ENCODE data around the gene EHMT1. TPM values are rescaled to one million over a fixed set of nuclear protein-coding genes. Genes with fewer than 3 reads are reported as not detected.

Gene EHMT1
- total RNA-seq, 1 donor from 2014 or later, result 163 TPM

- peak; percentile 87 for TF ChIP-seq CTCF (conservative IDR thresholded peaks at IDR 0.05)
- peaks cover 57% of the 10 kb centered on the region for H3K4me1 Mint-ChIP-seq
- no peak overlapping the region for H3K27ac Mint-ChIP-seq (ENCODE audit: unreplicated experiment)
- DNase-seq (ENCODE audit: low read depth, low spot score), result no peak
- peaks cover 21% of the 10 kb centered on the region for H3K36me3 Mint-ChIP-seq (ENCODE audit: low read depth)
- H3K4me3 Mint-ChIP-seq, result no peak overlapping the region
- H3K9me3 Mint-ChIP-seq, result no peaks in the 10 kb centered on the region
- H3K27me3 Mint-ChIP-seq (ENCODE audit: low read depth), result no peaks in the 10 kb centered on the region
Observed at GRCh38 chr9:137672907-137673791, 54.3 kb downstream of the EHMT1 start.

- peaks cover 51% of the 10 kb centered on the region for H3K4me1 Mint-ChIP-seq
- no peak for TF ChIP-seq CTCF (conservative IDR thresholded peaks at IDR 0.05)
- DNase-seq (ENCODE audit: low read depth, low spot score), result no peak
- H3K27ac Mint-ChIP-seq (ENCODE audit: unreplicated experiment), result no peak overlapping the region
- H3K36me3 Mint-ChIP-seq (ENCODE audit: low read depth), result peaks cover 19% of the 10 kb centered on the region
- H3K9me3 Mint-ChIP-seq, result no peaks in the 10 kb centered on the region
- H3K27me3 Mint-ChIP-seq (ENCODE audit: low read depth), result no peaks in the 10 kb centered on the region
- H3K4me3 Mint-ChIP-seq, result no peak overlapping the region
Observed at GRCh38 chr9:137673886-137674285, 55.1 kb downstream of the EHMT1 start.

- Mint-ChIP-seq H3K27ac (ENCODE audit: unreplicated experiment) (no peak overlapping the region), H3K9me3 (no peaks in the 10 kb centered on the region), H3K4me1 (peaks cover 51% of the 10 kb centered on the region), H3K4me3 (no peak overlapping the region), H3K27me3 (ENCODE audit: low read depth) (no peaks in the 10 kb centered on the region), H3K36me3 (ENCODE audit: low read depth) (peaks cover 15% of the 10 kb centered on the region)
- TF ChIP-seq CTCF (conservative IDR thresholded peaks at IDR 0.05), result no peak
- DNase-seq (ENCODE audit: low read depth, low spot score), result no peak
Observed at GRCh38 chr9:137674307-137674975, 55.6 kb downstream of the EHMT1 start.

- no peak overlapping the region for H3K27ac Mint-ChIP-seq (ENCODE audit: unreplicated experiment)
- no peak for DNase-seq (ENCODE audit: low read depth, low spot score)
Observed at GRCh38 chr9:137674976-137675320, 56.1 kb downstream of the EHMT1 start.

GRCh38 chr9:137676998-137677397 is 58.2 kb downstream of the EHMT1 start:
- Mint-ChIP-seq H3K9me3 (no peaks in the 10 kb centered on the region), H3K27me3 (ENCODE audit: low read depth) (no peaks in the 10 kb centered on the region), H3K27ac (ENCODE audit: unreplicated experiment) (no peak overlapping the region), H3K36me3 (ENCODE audit: low read depth) (peaks cover 6% of the 10 kb centered on the region), H3K4me1 (peaks cover 50% of the 10 kb centered on the region), H3K4me3 (no peak overlapping the region)
- no peak for TF ChIP-seq CTCF (conservative IDR thresholded peaks at IDR 0.05)
- DNase-seq (ENCODE audit: low read depth, low spot score), result no peak

More at GRCh38 chr9:137674976-137675320, 56.1 kb downstream of the EHMT1 start:
- TF ChIP-seq CTCF (conservative IDR thresholded peaks at IDR 0.05), result no peak
- H3K9me3 Mint-ChIP-seq, result no peaks in the 10 kb centered on the region
- no peak overlapping the region for H3K4me3 Mint-ChIP-seq
- peaks cover 14% of the 10 kb centered on the region for H3K36me3 Mint-ChIP-seq (ENCODE audit: low read depth)
- H3K4me1 Mint-ChIP-seq, result peaks cover 54% of the 10 kb centered on the region
- no peaks in the 10 kb centered on the region for H3K27me3 Mint-ChIP-seq (ENCODE audit: low read depth)

Measured in neural crest cell (in vitro differentiated cells).